HEK293 (cell line): ENCODE data around the gene PRSS37.

Source experiments
- CTCF ChIP-seq: fragments of 450-650 bp; formaldehyde crosslinking; IDR thresholded peaks from 2 replicates; pipeline ENCODE4 v1.5.1; 2016; ENCODE audit warnings: missing biosample characterization, missing genetic modification characterization
- GLIS2 ChIP-seq: fragments of 450-650 bp; formaldehyde crosslinking; IDR thresholded peaks from 2 replicates; pipeline ENCODE4 v1.5.1; 2016; ENCODE audit warnings: missing biosample characterization, missing genetic modification characterization
- KLF8 ChIP-seq: fragments of 450-650 bp; formaldehyde crosslinking; IDR thresholded peaks from 2 replicates; pipeline ENCODE4 v1.5.1; 2016; ENCODE audit warnings: missing biosample characterization, missing genetic modification characterization
- SP2 ChIP-seq: fragments of 450-650 bp; formaldehyde crosslinking; IDR thresholded peaks from 2 replicates; pipeline ENCODE4 v1.5.1; 2016; ENCODE audit warnings: missing biosample characterization, missing genetic modification characterization
- YY1 ChIP-seq: fragments of 450-650 bp; formaldehyde crosslinking; IDR thresholded peaks from 2 replicates; pipeline ENCODE4 v1.5.1; 2018; ENCODE audit warnings: missing biosample characterization, missing genetic modification characterization
- ZBTB1 ChIP-seq: fragments of 450-650 bp; formaldehyde crosslinking; IDR thresholded peaks from 2 replicates; pipeline ENCODE4 v1.5.1; 2016; ENCODE audit warnings: missing biosample characterization, missing genetic modification characterization
- ZBTB20 ChIP-seq: fragments of 450-650 bp; formaldehyde crosslinking; IDR thresholded peaks from 2 replicates; pipeline ENCODE4 v1.5.1; 2016; ENCODE audit warnings: missing biosample characterization, missing genetic modification characterization
- ZBTB26 ChIP-seq: fragments of 450-650 bp; formaldehyde crosslinking; optimal IDR thresholded peaks from 2 replicates; pipeline ENCODE3; 2016; ENCODE audit warnings: missing biosample characterization, mild to moderate bottlenecking, missing genetic modification characterization
- ZFP37 ChIP-seq: fragments of 450-650 bp; formaldehyde crosslinking; IDR thresholded peaks from 2 replicates; pipeline ENCODE4 v1.5.1; 2016; ENCODE audit warnings: missing biosample characterization, missing genetic modification characterization
- ZNF133 ChIP-seq: fragments of 450-650 bp; formaldehyde crosslinking; IDR thresholded peaks from 2 replicates; pipeline ENCODE4 v1.5.1; 2016; ENCODE audit warnings: missing biosample characterization, missing genetic modification characterization
- ZNF623 ChIP-seq: fragments of 450-650 bp; formaldehyde crosslinking; IDR thresholded peaks from 2 replicates; pipeline ENCODE4 v1.5.1; 2016; ENCODE audit warnings: missing biosample characterization, missing genetic modification characterization
- ZNF624 ChIP-seq: fragments of 450-650 bp; formaldehyde crosslinking; IDR thresholded peaks from 2 replicates; pipeline ENCODE4 v1.5.1; 2017; ENCODE audit warnings: missing biosample characterization, missing genetic modification characterization
- ZNF660 ChIP-seq: fragments of 450-650 bp; IDR thresholded peaks from 2 replicates; pipeline ENCODE4 v1.5.1; 2018; ENCODE audit warnings: missing biosample characterization, mild to moderate bottlenecking, missing genetic modification characterization

GRCh38 chr7:141874787-141875186 is 33.5 kb upstream of the PRSS37 start:
- TF ChIP-seq CTCF (no peak), ZFP37 (tag by site-specific recombination) (no peak), GLIS2 (tag by site-specific recombination) (no peak), ZNF624 (tag by site-specific recombination) (no peak), YY1 (tag by site-specific recombination) (no peak), ZBTB1 (tag by site-specific recombination) (no peak), ZNF660 (tag by site-specific recombination) (no peak), ZBTB20 (no peak), ZNF623 (tag by site-specific recombination) (no peak), ZBTB26 (tag by site-specific recombination) (no peak), ZNF133 (no peak), KLF8 (tag by site-specific recombination) (no peak), SP2 (tag by site-specific recombination) (no peak)
